Muscle layer of duodenum (tissue), 2 donors: Measurements from ENCODE around the gene MTCH2.

Experiments used
- H3K27ac ChIP-seq: one replicate; pipeline ENCODE4 v1.7.0; 2013; ENCODE audit warnings: mild to moderate bottlenecking, low read length
- H3K27me3 ChIP-seq: one replicate; pipeline ENCODE4 v1.7.0; 2013; ENCODE audit warnings: low read depth, mild to moderate bottlenecking, control low read depth, low read length
- H3K36me3 ChIP-seq, 2 donors: one replicate each; pipeline ENCODE4 v1.7.0; 2013; ENCODE audit warnings: low read length in 2 of 2, control low read depth in 1 of 2, mild to moderate bottlenecking in 1 of 2; ENCODE audit not compliant: insufficient read depth in 2 of 2, control insufficient read depth in 1 of 2
- H3K4me1 ChIP-seq, 2 donors: one replicate each; pipeline ENCODE4 v1.7.0; 2013; ENCODE audit warnings: low read length in 2 of 2, mild to moderate bottlenecking in 2 of 2, control low read depth in 1 of 2, moderate library complexity in 1 of 2; ENCODE audit not compliant: insufficient read depth in 2 of 2, control insufficient read depth in 1 of 2
- H3K4me3 ChIP-seq, 2 donors: one replicate each; pipeline ENCODE4 v1.7.0; 2013; ENCODE audit warnings: low read length in 2 of 2, low read depth in 1 of 2, mild to moderate bottlenecking in 1 of 2
- H3K9me3 ChIP-seq, 2 donors: one replicate each; pipeline ENCODE4 v1.7.0; 2013; ENCODE audit warnings: low read length in 2 of 2, control low read depth in 1 of 2, mild to moderate bottlenecking in 1 of 2; ENCODE audit not compliant: control insufficient read depth in 1 of 2
- donor health status: healthy.

MTCH2 gene

GRCh38 chr11:47631473-47631872 is 10.9 kb downstream of the MTCH2 start:
- Histone ChIP-seq H3K36me3 (peaks cover 50 to 74% of the 10 kb centered on the region in 2 donors), H3K4me1 (no peaks in the 10 kb centered on the region), H3K27ac (no peak overlapping the region), H3K9me3 (no peaks in the 10 kb centered on the region), H3K27me3 (no peaks in the 10 kb centered on the region), H3K4me3 (no peak overlapping the region)

- Histone ChIP-seq H3K27ac (no peak overlapping the region), H3K27me3 (no peaks in the 10 kb centered on the region), H3K9me3 (no peaks in the 10 kb centered on the region), H3K4me3 (no peak overlapping the region), H3K4me1 (no peaks in the 10 kb centered on the region), H3K36me3 (peaks cover 45 to 78% of the 10 kb centered on the region in 2 donors)
Observed at GRCh38 chr11:47628026-47628425, 14.3 kb downstream of the MTCH2 start.

GRCh38 chr11:47626234-47626633 is 16.1 kb downstream of the MTCH2 start:
- H3K4me1 ChIP-seq: no peaks in the 10 kb centered on the region
- H3K4me3 ChIP-seq: no peak overlapping the region
- H3K27ac ChIP-seq: no peak overlapping the region
- peaks cover 45 to 83% of the 10 kb centered on the region in 2 donors for H3K36me3 ChIP-seq
- no peaks in the 10 kb centered on the region for H3K9me3 ChIP-seq
- H3K27me3 ChIP-seq: no peaks in the 10 kb centered on the region

GRCh38 chr11:47620836-47621378 is 21.5 kb downstream of the MTCH2 start:
- Histone ChIP-seq H3K27me3 (no peaks in the 10 kb centered on the region), H3K27ac (no peak overlapping the region), H3K4me1 (peaks cover 3 to 5% of the 10 kb centered on the region in 2 donors), H3K9me3 (no peaks in the 10 kb centered on the region), H3K4me3 (no peak overlapping the region), H3K36me3 (peaks cover 26 to 53% of the 10 kb centered on the region in 2 donors)

- H3K4me1 ChIP-seq: peaks cover 3 to 5% of the 10 kb centered on the region in 2 donors
- H3K27ac ChIP-seq: no peak overlapping the region
- H3K27me3 ChIP-seq: no peaks in the 10 kb centered on the region
- peaks cover 18 to 31% of the 10 kb centered on the region in 2 donors for H3K36me3 ChIP-seq
- no peak overlapping the region for H3K4me3 ChIP-seq
- H3K9me3 ChIP-seq: no peaks in the 10 kb centered on the region
Observed at GRCh38 chr11:47617417-47617809, 24.9 kb downstream of the MTCH2 start.

GRCh38 chr11:47616726-47617416 is 25.5 kb downstream of the MTCH2 start:
- H3K36me3 ChIP-seq: peaks cover 12 to 26% of the 10 kb centered on the region in 2 donors
- H3K27me3 ChIP-seq: no peaks in the 10 kb centered on the region
- no peaks in the 10 kb centered on the region for H3K9me3 ChIP-seq
- H3K4me3 ChIP-seq: no peak overlapping the region
- no peak overlapping the region for H3K27ac ChIP-seq
- H3K4me1 ChIP-seq: peaks cover 3 to 5% of the 10 kb centered on the region in 2 donors

GRCh38 chr11:47615249-47615648 is 27.1 kb downstream of the MTCH2 start:
- Histone ChIP-seq H3K36me3 (peaks cover 5 to 25% of the 10 kb centered on the region in 2 donors), H3K27me3 (no peaks in the 10 kb centered on the region), H3K9me3 (no peaks in the 10 kb centered on the region), H3K27ac (no peak overlapping the region), H3K4me3 (no peak overlapping the region), H3K4me1 (peaks cover 3 to 5% of the 10 kb centered on the region in 2 donors)

GRCh38 chr11:47611348-47611794 is 31.0 kb downstream of the MTCH2 start:
- peak overlapping the region; percentile 4 for H3K27ac ChIP-seq
- peaks cover 0 to 6% of the 10 kb centered on the region in 2 donors for H3K36me3 ChIP-seq
- H3K4me1 ChIP-seq: peaks cover 5 to 11% of the 10 kb centered on the region in 2 donors
- H3K27me3 ChIP-seq: no peaks in the 10 kb centered on the region
- H3K9me3 ChIP-seq: no peaks in the 10 kb centered on the region
- H3K4me3 ChIP-seq: no peak overlapping the region

GRCh38 chr11:47609675-47610074 is 32.7 kb downstream of the MTCH2 start:
- Histone ChIP-seq H3K9me3 (no peaks in the 10 kb centered on the region), H3K27me3 (no peaks in the 10 kb centered on the region), H3K27ac (no peak overlapping the region), H3K36me3 (peaks cover 0 to 6% of the 10 kb centered on the region in 2 donors), H3K4me3 (no peak overlapping the region), H3K4me1 (peaks cover 5 to 11% of the 10 kb centered on the region in 2 donors)

GRCh38 chr11:47607380-47607779 is 35.0 kb downstream of the MTCH2 start:
- H3K36me3 ChIP-seq: peaks cover 0 to 6% of the 10 kb centered on the region in 2 donors
- H3K9me3 ChIP-seq: no peaks in the 10 kb centered on the region
- H3K4me3 ChIP-seq: no peak overlapping the region
- H3K4me1 ChIP-seq: peaks cover 5 to 11% of the 10 kb centered on the region in 2 donors
- H3K27ac ChIP-seq: no peak overlapping the region
- no peaks in the 10 kb centered on the region for H3K27me3 ChIP-seq

- H3K36me3 ChIP-seq: peaks cover 0 to 6% of the 10 kb centered on the region in 2 donors
- H3K4me3 ChIP-seq: no peak overlapping the region
Observed at GRCh38 chr11:47606731-47607130, 35.6 kb downstream of the MTCH2 start.

More at GRCh38 chr11:47606731-47607130, 35.6 kb downstream of the MTCH2 start:
- Histone ChIP-seq H3K9me3 (no peaks in the 10 kb centered on the region), H3K27me3 (no peaks in the 10 kb centered on the region), H3K27ac (no peak overlapping the region), H3K4me1 (peaks cover 5 to 11% of the 10 kb centered on the region in 2 donors)
